ENCODE data around the gene AKR1B1. TPM values are rescaled to one million over a fixed set of nuclear protein-coding genes. Genes with fewer than 3 reads are reported as not detected.

AKR1B1 gene
- total and polyA plus RNA-seq, 2 donors (not counting 1 experiment from before 2014, with no cell fraction given): 170 to 213 TPM

DNA sequence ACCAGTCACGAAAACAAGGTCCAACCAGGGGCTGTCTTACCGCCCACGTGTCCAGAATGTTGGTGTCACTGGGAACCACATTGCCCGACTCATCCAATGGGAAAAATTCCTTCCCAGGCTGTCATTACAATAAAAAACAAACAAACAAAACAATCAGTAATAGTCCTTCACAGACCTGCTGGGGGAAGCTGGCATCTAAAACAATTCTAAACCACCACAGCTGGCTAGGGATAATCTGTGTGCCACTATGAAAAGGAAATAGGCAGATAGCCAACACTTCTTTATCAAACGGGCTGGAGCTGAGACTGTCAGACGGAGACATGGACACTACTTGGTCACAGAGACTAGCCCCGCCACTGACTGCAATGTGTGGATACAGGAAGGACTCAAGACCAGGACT lies 9.2 kb downstream of the AKR1B1 start:
- peaks cover 37% of the 10 kb centered on the region for H3K4me1 ChIP-seq (ENCODE audit: control insufficient read depth, extremely low read depth, insufficient read depth, low read length)
- no peak overlapping the region for H3K9ac ChIP-seq (ENCODE audit: insufficient read depth, low read length)
- H3K27me3 ChIP-seq (ENCODE audit: control insufficient read depth, insufficient read depth, low read length): no peaks in the 10 kb centered on the region
- peaks cover 28% of the 10 kb centered on the region for H3K36me3 ChIP-seq (ENCODE audit: control insufficient read depth, insufficient read depth, low read length)
- peak overlapping the region; percentile 35 for H3K4me2 ChIP-seq (ENCODE audit: extremely low read depth, insufficient read depth, low read length)
- no peak for DNase-seq (ENCODE audit: low read depth in 2 of 2)
- H3K79me2 ChIP-seq (ENCODE audit: control insufficient read depth, insufficient read depth, low read length): peaks cover 3% of the 10 kb centered on the region
- TF ChIP-seq EZH2 (IDR thresholded peaks at IDR 0.05; ENCODE audit: low read length, missing control alignments): no peak
- TF ChIP-seq, protein P1, sequence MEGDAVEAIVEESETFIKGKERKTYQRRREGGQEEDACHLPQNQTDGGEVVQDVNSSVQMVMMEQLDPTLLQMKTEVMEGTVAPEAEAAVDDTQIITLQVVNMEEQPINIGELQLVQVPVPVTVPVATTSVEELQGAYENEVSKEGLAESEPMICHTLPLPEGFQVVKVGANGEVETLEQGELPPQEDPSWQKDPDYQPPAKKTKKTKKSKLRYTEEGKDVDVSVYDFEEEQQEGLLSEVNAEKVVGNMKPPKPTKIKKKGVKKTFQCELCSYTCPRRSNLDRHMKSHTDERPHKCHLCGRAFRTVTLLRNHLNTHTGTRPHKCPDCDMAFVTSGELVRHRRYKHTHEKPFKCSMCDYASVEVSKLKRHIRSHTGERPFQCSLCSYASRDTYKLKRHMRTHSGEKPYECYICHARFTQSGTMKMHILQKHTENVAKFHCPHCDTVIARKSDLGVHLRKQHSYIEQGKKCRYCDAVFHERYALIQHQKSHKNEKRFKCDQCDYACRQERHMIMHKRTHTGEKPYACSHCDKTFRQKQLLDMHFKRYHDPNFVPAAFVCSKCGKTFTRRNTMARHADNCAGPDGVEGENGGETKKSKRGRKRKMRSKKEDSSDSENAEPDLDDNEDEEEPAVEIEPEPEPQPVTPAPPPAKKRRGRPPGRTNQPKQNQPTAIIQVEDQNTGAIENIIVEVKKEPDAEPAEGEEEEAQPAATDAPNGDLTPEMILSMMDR (conservative IDR thresholded peaks at IDR 0.05 in 1 of 2, IDR thresholded peaks at IDR 0.05 in 1 of 2; ENCODE audit: low read depth in 1 of 2, low read length in 2 of 2): no peak
- no peaks in the 10 kb centered on the region for H3K9me3 ChIP-seq (ENCODE audit: control insufficient read depth, insufficient read depth, low read depth, low read length)
- no peaks in the 10 kb centered on the region for H4K20me1 ChIP-seq (ENCODE audit: control insufficient read depth, extremely low read depth, insufficient read depth, low read length)
- H3K27ac ChIP-seq (ENCODE audit: insufficient read depth, low read length): peak overlapping the region; percentile 81
- no peak overlapping the region for H2AFZ ChIP-seq (ENCODE audit: low read length)
- no peak overlapping the region for H3K4me3 ChIP-seq (replicated peaks in 1 of 4; ENCODE audit: control extremely low read depth in 1 of 4, insufficient read depth in 1 of 4, low read depth in 3 of 4, low read length in 4 of 4)

DNA sequence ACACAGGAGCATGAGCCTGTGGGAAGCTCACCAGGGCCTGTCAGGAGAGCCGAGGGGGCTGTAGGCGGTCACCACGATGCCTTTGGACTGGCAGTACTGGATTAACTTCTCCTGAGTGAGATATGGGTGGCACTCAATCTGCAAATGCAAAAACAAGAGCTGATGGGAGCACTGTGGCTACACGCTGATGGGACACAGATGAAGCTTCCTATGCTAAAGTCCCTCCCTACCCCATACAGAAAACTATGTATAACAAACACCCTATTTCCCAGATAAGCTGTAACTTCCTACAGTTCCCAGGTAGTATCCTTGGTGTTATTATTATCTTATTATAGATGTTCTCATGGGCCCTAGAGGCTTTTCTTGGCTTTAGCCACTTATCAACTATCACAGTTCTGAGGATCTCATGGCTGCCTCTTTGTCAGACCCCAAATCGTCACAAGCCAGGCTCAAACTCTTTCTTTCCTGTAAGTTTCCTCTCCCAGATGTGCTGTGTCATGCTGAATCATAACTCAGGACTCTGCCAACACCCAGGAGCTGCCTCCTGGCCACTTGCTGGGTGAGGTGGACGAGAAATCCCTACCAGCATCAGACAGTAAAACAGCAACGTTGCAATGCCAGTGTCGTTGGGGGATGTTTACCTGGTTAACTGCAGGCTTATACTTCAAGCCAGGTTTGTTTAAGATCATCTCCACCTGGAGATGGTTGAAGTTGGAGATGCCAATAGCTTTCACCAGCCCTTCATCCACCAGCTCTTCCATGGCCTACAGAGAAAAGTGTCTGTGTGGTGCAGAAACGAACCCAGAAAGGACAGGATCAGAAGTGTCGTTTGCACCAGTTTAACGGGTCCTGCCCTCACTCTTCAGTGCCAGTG lies 10.3 kb downstream of the AKR1B1 start:
- H4K20me1 ChIP-seq (ENCODE audit: control insufficient read depth, extremely low read depth, insufficient read depth, low read length): no peaks in the 10 kb centered on the region
- H3K27me3 ChIP-seq (ENCODE audit: control insufficient read depth, insufficient read depth, low read length): no peaks in the 10 kb centered on the region
- H3K27ac ChIP-seq (ENCODE audit: insufficient read depth, low read length): peak overlapping the region; percentile 81
- H3K4me2 ChIP-seq (ENCODE audit: extremely low read depth, insufficient read depth, low read length): peak overlapping the region; percentile 42
- H3K4me1 ChIP-seq (ENCODE audit: control insufficient read depth, extremely low read depth, insufficient read depth, low read length): peaks cover 33% of the 10 kb centered on the region
- no peaks in the 10 kb centered on the region for H3K9me3 ChIP-seq (ENCODE audit: control insufficient read depth, insufficient read depth, low read depth, low read length)
- DNase-seq (ENCODE audit: low read depth in 2 of 2): peak; percentile 82 to 86
- TF ChIP-seq, protein P1 (conservative IDR thresholded peaks at IDR 0.05 in 1 of 2, IDR thresholded peaks at IDR 0.05 in 1 of 2; ENCODE audit: low read depth in 1 of 2, low read length in 2 of 2): no peak
- no peak for TF ChIP-seq EZH2 (IDR thresholded peaks at IDR 0.05; ENCODE audit: low read length, missing control alignments)
- H3K4me3 ChIP-seq (replicated peaks in 1 of 4; ENCODE audit: control extremely low read depth in 1 of 4, insufficient read depth in 1 of 4, low read depth in 3 of 4, low read length in 4 of 4): no peak overlapping the region
- H3K9ac ChIP-seq (ENCODE audit: insufficient read depth, low read length): peak overlapping the region; percentile 1
- H3K79me2 ChIP-seq (ENCODE audit: control insufficient read depth, insufficient read depth, low read length): peaks cover 3% of the 10 kb centered on the region
- H3K36me3 ChIP-seq (ENCODE audit: control insufficient read depth, insufficient read depth, low read length): peaks cover 30% of the 10 kb centered on the region
- peak overlapping the region; percentile 14 for H2AFZ ChIP-seq (ENCODE audit: low read length)

DNA sequence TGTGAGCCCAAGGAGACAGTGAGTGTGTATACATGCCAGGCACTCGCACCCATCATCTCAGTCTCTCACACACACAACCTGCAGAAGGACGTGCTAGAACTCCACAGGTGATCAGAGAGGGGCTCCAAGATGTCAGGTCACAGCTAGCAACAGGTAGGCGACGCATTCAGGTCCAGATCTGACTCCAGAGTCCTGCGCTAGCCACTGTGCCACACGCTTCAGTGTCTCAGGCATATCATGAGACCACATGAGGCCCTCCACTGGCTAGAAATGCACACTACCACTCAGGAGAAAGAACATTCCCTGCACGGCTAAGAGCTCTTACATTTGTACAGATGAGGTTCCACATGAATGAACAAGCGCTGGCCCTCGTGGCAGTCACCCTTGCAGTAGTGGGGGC lies 11.5 kb downstream of the AKR1B1 start:
- TF ChIP-seq, protein P1 (conservative IDR thresholded peaks at IDR 0.05 in 1 of 2, IDR thresholded peaks at IDR 0.05 in 1 of 2; ENCODE audit: low read depth in 1 of 2, low read length in 2 of 2): no peak
- no peak for TF ChIP-seq EZH2 (IDR thresholded peaks at IDR 0.05; ENCODE audit: low read length, missing control alignments)
- Histone ChIP-seq H3K9me3 (ENCODE audit: control insufficient read depth, insufficient read depth, low read depth, low read length) (no peaks in the 10 kb centered on the region), H3K4me3 (replicated peaks in 1 of 4; ENCODE audit: control extremely low read depth in 1 of 4, insufficient read depth in 1 of 4, low read depth in 3 of 4, low read length in 4 of 4) (no peak overlapping the region), H3K4me1 (ENCODE audit: control insufficient read depth, extremely low read depth, insufficient read depth, low read length) (peaks cover 21% of the 10 kb centered on the region), H2AFZ (ENCODE audit: low read length) (no peak overlapping the region), H3K79me2 (ENCODE audit: control insufficient read depth, insufficient read depth, low read length) (no peaks in the 10 kb centered on the region), H3K4me2 (ENCODE audit: extremely low read depth, insufficient read depth, low read length) (no peak overlapping the region), H3K27ac (ENCODE audit: insufficient read depth, low read length) (no peak overlapping the region), H3K27me3 (ENCODE audit: control insufficient read depth, insufficient read depth, low read length) (no peaks in the 10 kb centered on the region), H3K36me3 (ENCODE audit: control insufficient read depth, insufficient read depth, low read length) (peaks cover 30% of the 10 kb centered on the region), H3K9ac (ENCODE audit: insufficient read depth, low read length) (no peak overlapping the region), H4K20me1 (ENCODE audit: control insufficient read depth, extremely low read depth, insufficient read depth, low read length) (no peaks in the 10 kb centered on the region)
- DNase-seq (ENCODE audit: low read depth in 2 of 2): no peak
